Transverse colon (tissue), 4 donors: ENCODE results near the gene ANKS4B. TPM values are rescaled to one million over a fixed set of nuclear protein-coding genes. Genes with fewer than 3 reads are reported as not detected.
A peak's percentile ranks its signal among the peaks of the same experiment; 100 is the strongest.

Source experiments
- DNase-seq: peaks from one replicate; pipeline ENCODE4 v3.0.0-alpha.2; 2019
- H3K27ac ChIP-seq, 4 donors: fragments of 200-600 bp; sonication (generic); 2 replicates each; pipeline ENCODE4 v1.5.1; 2016 to 2018; ENCODE audit warnings: inconsistent platforms in 4 of 4
- H3K27me3 ChIP-seq: fragments of 200-600 bp; sonication (generic); 2 replicates; pipeline ENCODE4 v1.5.1; 2017; ENCODE audit warnings: inconsistent platforms
- H3K36me3 ChIP-seq, 4 donors: fragments of 200-600 bp; sonication (generic); 2 replicates each; pipeline ENCODE4 v1.5.1; 2017 to 2019; ENCODE audit warnings: inconsistent platforms in 4 of 4
- H3K4me1 ChIP-seq, 4 donors: fragments of 200-600 bp; sonication (generic); 2 replicates each; pipeline ENCODE4 v1.5.1; 2017 to 2020; ENCODE audit warnings: inconsistent platforms in 4 of 4
- H3K4me3 ChIP-seq, 4 donors: fragments of 200-600 bp; sonication (generic); 1 replicate in 1 of 4; 2 replicates in 3 of 4; pipeline versions ENCODE4 v1.5.1 to v1.6.1; 2017 to 2019; ENCODE audit warnings: inconsistent platforms in 4 of 4
- H3K9me3 ChIP-seq, 2 donors: fragments of 200-600 bp; sonication (generic); 2 replicates each; pipeline ENCODE4 v1.5.1; 2017 to 2019; ENCODE audit warnings: inconsistent platforms in 2 of 2
- CTCF ChIP-seq, 5 experiments: fragments of 200-600 bp in 3 of 5; fragments of 450-650 bp in 2 of 5; sonication (generic) in 3 of 5; IDR thresholded peaks; 1 replicate in 2 of 5; 2 replicates in 3 of 5; pipeline ENCODE4 v1.5.1; 2016 to 2017; ENCODE audit warnings: antibody characterized with exemption in 5 of 5, inconsistent platforms in 3 of 5, mild to moderate bottlenecking in 2 of 5, moderate library complexity in 1 of 5
- EP300 ChIP-seq: sonication (generic); formaldehyde crosslinking; IDR thresholded peaks from one replicate; pipeline ENCODE4 v1.6.1; 2017; ENCODE audit warnings: antibody characterized with exemption, low read depth
- POLR2A ChIP-seq: fragments of 450-650 bp; IDR thresholded peaks from one replicate; pipeline ENCODE4 v1.6.1; 2016; ENCODE audit warnings: antibody characterized with exemption, mild to moderate bottlenecking, moderate library complexity
- POLR2AphosphoS5 ChIP-seq, 3 donors: sonication (generic); formaldehyde crosslinking; IDR thresholded peaks; one replicate each; pipeline ENCODE4 v1.6.1; 2016; ENCODE audit warnings: antibody characterized with exemption in 3 of 3
- WGBS, 2 donors: methylation state at CpG; one replicate each; pipeline ENCODE4 v1.1.5; 2018; ENCODE audit warnings: low coverage in 1 of 2; 5-methylcytosine and 5-hydroxymethylcytosine counted together
- in situ Hi-C, 4 donors: fragments of 200-750 bp; cut with MboI; loops; one replicate each; pipeline versions ENCODE4 v1.15.0 to v1.15.1; 2017; ENCODE audit warnings: low sequenced_read_pairs in 3 of 4, low pct_ligation_motif_present in 1 of 4, low pct_unique_long_range_greater_than_20kb in 1 of 4
- intact Hi-C: fragments of 100-400 bp; cut with DNase I; formaldehyde crosslinking; loops from one replicate; pipeline ENCODE4 v1.15.1; 2023; ENCODE audit warnings: low total_unique reads
- total RNA-seq, 4 donors: library from RNA; depleted of rRNA; stranded (reverse); fragments of >200 nt; gene quantifications; one replicate each; pipeline ENCODE4 v1.1.0, GENCODE V29; 2016

Gene ANKS4B
- total RNA-seq, 4 donors from 2014 or later = 27.7 to 70.2 (median 41.4) TPM

- Histone ChIP-seq H3K27me3 (no peaks in the 10 kb centered on the region), H3K4me1 (peaks cover 0 to 30% (median 15%) of the 10 kb centered on the region in 4 donors), H3K4me3 (peak overlapping the region; percentile 21 to 79 (median 52)), H3K36me3 (no peaks in the 10 kb centered on the region), H3K9me3 (no peaks in the 10 kb centered on the region), H3K27ac (peak overlapping the region; percentile 89 to 96 (median 94))
- 1% methylated on average over 35 of the region's 36 CpGs; no CpG with 5 or more reads in 1 of the 2 donors for WGBS, 2 donors
- TF ChIP-seq EP300 (peak; percentile 41), POLR2AphosphoS5 (IDR thresholded peaks at IDR 0.05) (peak; percentile 76 to 88 (median 83)), POLR2A (peak; percentile 58), CTCF (IDR thresholded peaks at IDR 0.05) (peak; percentile 61 to 97 (median 83))
- DNase-seq = peak; percentile 97
- in situ Hi-C loops = no loop called here
- intact Hi-C loops = loop anchor here (2.0 to 10.0 kb wide), 2 partner anchors 142 to 496 kb away; partner anchors contain the start of genes ERI2, LDAF1 and REXO5
These were observed 67.0 kb downstream of the ANKS4B start for GRCh38 chr16:21300309-21301167.

- no peaks in the 10 kb centered on the region for H3K9me3 ChIP-seq
- H3K4me1 ChIP-seq = peaks cover 0 to 30% (median 15%) of the 10 kb centered on the region in 4 donors
- in situ Hi-C loops (no loop called here), intact Hi-C loops (loop anchor here (2.0 to 10.0 kb wide), 2 partner anchors 143 to 497 kb away; partner anchors contain the start of genes ERI2, LDAF1 and REXO5)
- no peaks in the 10 kb centered on the region for H3K27me3 ChIP-seq
- peak; percentile 92 for DNase-seq
- 0 to 2% methylated on average over 10 to 59 of the region's 60 CpGs for WGBS, 2 donors
- H3K4me3 ChIP-seq = peak overlapping the region; percentile 21 to 79 (median 52)
- TF ChIP-seq POLR2A (peak; percentile 75), EP300 (no peak), CTCF (IDR thresholded peaks at IDR 0.05) (peak in 3 of 5 experiments; percentile 13 to 46 (median 39)), POLR2AphosphoS5 (IDR thresholded peaks at IDR 0.05) (peak; percentile 63 to 77 (median 73))
- no peaks in the 10 kb centered on the region for H3K36me3 ChIP-seq
- peak overlapping the region; percentile 89 to 96 (median 94) for H3K27ac ChIP-seq
These were observed 67.8 kb downstream of the ANKS4B start for GRCh38 chr16:21301168-21301894.

GRCh38 chr16:21301895-21302291, 68.4 kb downstream of the ANKS4B start:
- peak overlapping the region; percentile 89 to 96 (median 94) for H3K27ac ChIP-seq
- intact Hi-C loops = loop anchor here (2.0 to 10.0 kb wide), 2 partner anchors 143 to 497 kb away; partner anchors contain the start of genes ERI2, LDAF1 and REXO5
- WGBS, 2 donors = 0% methylated on average over 17 of the region's 17 CpGs; no CpG with 5 or more reads in 1 of the 2 donors
- no peak for DNase-seq
- no peak for TF ChIP-seq CTCF (IDR thresholded peaks at IDR 0.05)
- TF ChIP-seq POLR2AphosphoS5 (IDR thresholded peaks at IDR 0.05) = no peak
- no peak for TF ChIP-seq POLR2A
- no peak for TF ChIP-seq EP300
- peak overlapping the region; percentile 21 to 79 (median 52) for H3K4me3 ChIP-seq
- in situ Hi-C loops = no loop called here
- H3K4me1 ChIP-seq = peaks cover 0 to 30% (median 15%) of the 10 kb centered on the region in 4 donors
- H3K9me3 ChIP-seq = no peaks in the 10 kb centered on the region
- H3K27me3 ChIP-seq = no peaks in the 10 kb centered on the region
- no peaks in the 10 kb centered on the region for H3K36me3 ChIP-seq
